Uterus (tissue), 4 donors: ENCODE results near the gene SLC27A1. TPM values are rescaled to one million over a fixed set of nuclear protein-coding genes. Genes with fewer than 3 reads are reported as not detected.
"Not testable (repeated sequence)": the region's sequence is repeated elsewhere in the genome, so short reads cannot be mapped to it uniquely, and the experiment has no call there.

Experiments
- DNase-seq, 2 donors: peaks; one replicate each; pipeline ENCODE4 v3.0.0-alpha.2; 2019 to 2020
- H3K27ac ChIP-seq, 2 donors: fragments of 200-600 bp; sonication (generic); 1 replicate in 1 of 2; 2 replicates in 1 of 2; pipeline ENCODE4 v1.5.1; 2016 to 2018
- H3K27me3 ChIP-seq, 2 donors: fragments of 200-600 bp; sonication (generic); one replicate each; pipeline ENCODE4 v1.5.1; 2018 to 2019; ENCODE audit warnings: control low read depth in 1 of 2
- H3K36me3 ChIP-seq, 2 donors: fragments of 200-600 bp; sonication (generic); one replicate each; pipeline ENCODE4 v1.5.1; 2019; ENCODE audit warnings: control low read depth in 1 of 2
- H3K4me1 ChIP-seq, 2 donors: fragments of 200-600 bp; sonication (generic); one replicate each; pipeline ENCODE4 v1.5.1; 2018 to 2019; ENCODE audit warnings: control low read depth in 1 of 2
- H3K4me3 ChIP-seq, 2 donors: fragments of 200-600 bp; sonication (generic); 1 replicate in 1 of 2; 2 replicates in 1 of 2; pipeline ENCODE4 v1.5.1; 2018 to 2019; ENCODE audit warnings: mild to moderate bottlenecking in 1 of 2
- H3K9me3 ChIP-seq, 2 donors: fragments of 200-600 bp; sonication (generic); one replicate each; pipeline ENCODE4 v1.5.1; 2019; ENCODE audit warnings: control low read depth in 1 of 2
- POLR2A ChIP-seq, 2 donors: fragments of 450-650 bp; IDR thresholded peaks; one replicate each; pipeline ENCODE4 v1.6.1; 2016; ENCODE audit warnings: antibody characterized with exemption in 2 of 2, mild to moderate bottlenecking in 1 of 2, moderate library complexity in 1 of 2
- intact Hi-C: fragments of 100-400 bp; cut with DNase I; formaldehyde crosslinking; loops from one replicate; pipeline ENCODE4 v1.15.1; 2023; ENCODE audit warnings: low total_unique reads
- total RNA-seq, 4 donors: library from RNA; depleted of rRNA in 3 of 4; stranded (reverse); fragments of >200 nt in 3 of 4; gene quantifications; one replicate each; pipeline versions ENCODE4 v1.1.0 to v1.2.4, GENCODE V29; 2014 to 2023
- TF ChIP-seq, protein P1 (sequence below), 4 experiments: fragments of 200-600 bp in 2 of 4; fragments of 450-650 bp in 2 of 4; sonication (generic) in 2 of 4; IDR thresholded peaks; one replicate each; pipeline ENCODE4 v1.5.1; 2016 to 2019; ENCODE audit warnings: antibody characterized with exemption in 4 of 4, mild to moderate bottlenecking in 2 of 4, moderate library complexity in 1 of 4
- donor health status: DM: yes; HTN: yes; CAD: no.

The SLC27A1 gene
- total RNA-seq, 4 donors from 2014 or later, result 7.1 to 36.5 (median 26.9) TPM

GRCh38 chr19:17544418-17544817 is 74.1 kb downstream of the SLC27A1 start:
- DNase-seq, result no peak
- no peaks in the 10 kb centered on the region for H3K27me3 ChIP-seq
- no peaks in the 10 kb centered on the region for H3K9me3 ChIP-seq
- intact Hi-C loops, result no loop called here
- peaks cover 0 to under 1% of the 10 kb centered on the region in 2 donors for H3K4me1 ChIP-seq
- no peak overlapping the region for H3K27ac ChIP-seq
- no peaks in the 10 kb centered on the region for H3K36me3 ChIP-seq
- no peak overlapping the region for H3K4me3 ChIP-seq
- TF ChIP-seq, protein P1, sequence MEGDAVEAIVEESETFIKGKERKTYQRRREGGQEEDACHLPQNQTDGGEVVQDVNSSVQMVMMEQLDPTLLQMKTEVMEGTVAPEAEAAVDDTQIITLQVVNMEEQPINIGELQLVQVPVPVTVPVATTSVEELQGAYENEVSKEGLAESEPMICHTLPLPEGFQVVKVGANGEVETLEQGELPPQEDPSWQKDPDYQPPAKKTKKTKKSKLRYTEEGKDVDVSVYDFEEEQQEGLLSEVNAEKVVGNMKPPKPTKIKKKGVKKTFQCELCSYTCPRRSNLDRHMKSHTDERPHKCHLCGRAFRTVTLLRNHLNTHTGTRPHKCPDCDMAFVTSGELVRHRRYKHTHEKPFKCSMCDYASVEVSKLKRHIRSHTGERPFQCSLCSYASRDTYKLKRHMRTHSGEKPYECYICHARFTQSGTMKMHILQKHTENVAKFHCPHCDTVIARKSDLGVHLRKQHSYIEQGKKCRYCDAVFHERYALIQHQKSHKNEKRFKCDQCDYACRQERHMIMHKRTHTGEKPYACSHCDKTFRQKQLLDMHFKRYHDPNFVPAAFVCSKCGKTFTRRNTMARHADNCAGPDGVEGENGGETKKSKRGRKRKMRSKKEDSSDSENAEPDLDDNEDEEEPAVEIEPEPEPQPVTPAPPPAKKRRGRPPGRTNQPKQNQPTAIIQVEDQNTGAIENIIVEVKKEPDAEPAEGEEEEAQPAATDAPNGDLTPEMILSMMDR (IDR thresholded peaks at IDR 0.05), result no peak
- no peak for TF ChIP-seq POLR2A (IDR thresholded peaks at IDR 0.05)

GRCh38 chr19:17548145-17548544 is 77.8 kb downstream of the SLC27A1 start:
- intact Hi-C loops, result no loop called here
- DNase-seq, result no peak
- Histone ChIP-seq H3K27me3 (no peaks in the 10 kb centered on the region), H3K4me3 (no peak overlapping the region), H3K9me3 (no peaks in the 10 kb centered on the region), H3K4me1 (no peaks in the 10 kb centered on the region), H3K27ac (no peak overlapping the region), H3K36me3 (no peaks in the 10 kb centered on the region)
- TF ChIP-seq, protein P1 (IDR thresholded peaks at IDR 0.05), result no peak
- TF ChIP-seq POLR2A (IDR thresholded peaks at IDR 0.05), result no peak

- H3K4me1 ChIP-seq, result no peaks in the 10 kb centered on the region
- no peaks in the 10 kb centered on the region for H3K36me3 ChIP-seq
- DNase-seq, result no peak
- no peak overlapping the region for H3K4me3 ChIP-seq
- TF ChIP-seq, protein P1 (IDR thresholded peaks at IDR 0.05), result no peak
- no peak for TF ChIP-seq POLR2A (IDR thresholded peaks at IDR 0.05)
- no peaks in the 10 kb centered on the region for H3K9me3 ChIP-seq
- no peaks in the 10 kb centered on the region for H3K27me3 ChIP-seq
- intact Hi-C loops, result no loop called here
- H3K27ac ChIP-seq, result no peak overlapping the region
Observed at GRCh38 chr19:17549085-17549740, 78.9 kb downstream of the SLC27A1 start.

DNA sequence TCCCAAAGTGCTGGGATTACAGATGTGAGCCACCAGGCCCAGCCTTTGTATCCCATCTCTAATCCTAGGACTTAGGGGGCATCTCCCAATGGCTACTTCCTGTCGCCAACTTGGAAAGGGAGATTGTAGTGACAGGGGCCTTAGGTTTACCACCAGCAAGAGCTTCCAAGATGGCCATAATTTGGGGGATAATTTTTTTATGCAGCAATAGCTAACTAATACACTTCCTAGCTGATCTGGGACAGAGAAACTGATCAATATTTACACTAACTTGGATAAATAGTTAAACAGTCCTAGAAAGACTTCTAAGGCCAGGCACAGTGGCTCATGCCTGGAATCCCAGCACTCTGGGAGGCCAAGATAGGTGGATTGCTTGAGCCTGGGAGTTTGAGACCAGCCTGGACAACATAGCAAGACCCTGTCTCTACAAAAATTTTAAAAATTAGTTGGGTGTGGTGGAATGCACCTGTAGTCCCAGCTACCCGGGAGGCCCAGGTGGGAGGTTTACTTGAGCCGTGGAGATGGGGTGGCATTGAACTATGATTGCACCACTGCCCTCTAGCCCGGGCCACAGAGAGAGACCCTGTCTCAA is 79.8 kb downstream of the SLC27A1 start:
- no peak for DNase-seq
- H3K4me3 ChIP-seq, result no peak overlapping the region
- intact Hi-C loops, result no loop called here
- no peaks in the 10 kb centered on the region for H3K36me3 ChIP-seq
- no peak overlapping the region for H3K27ac ChIP-seq
- no peaks in the 10 kb centered on the region for H3K27me3 ChIP-seq
- no peaks in the 10 kb centered on the region for H3K4me1 ChIP-seq
- no peak for TF ChIP-seq POLR2A (IDR thresholded peaks at IDR 0.05)
- TF ChIP-seq, protein P1 (IDR thresholded peaks at IDR 0.05), result no peak
- H3K9me3 ChIP-seq, result no peaks in the 10 kb centered on the region

GRCh38 chr19:17552735-17553134 is 82.4 kb downstream of the SLC27A1 start:
- peak overlapping the region in 1 of 2 donors; percentile 63 for H3K27ac ChIP-seq
- H3K9me3 ChIP-seq, H3K4me3 ChIP-seq, DNase-seq, H3K36me3 ChIP-seq, H3K4me1 ChIP-seq, H3K27me3 ChIP-seq, intact Hi-C loops: not testable (repeated sequence)
